ENCODE measurements around the gene AUTS2. TPM values are rescaled to one million over a fixed set of nuclear protein-coding genes. Genes with fewer than 3 reads are reported as not detected.

Gene AUTS2
- polyA plus RNA-seq, 1 donor from 2014 or later, result 97.3 TPM

- Histone ChIP-seq H3K4me3 (ENCODE audit: low read length) (no peak overlapping the region), H3K36me3 (ENCODE audit: insufficient read depth, low read length) (no peaks in the 10 kb centered on the region), H3K79me2 (replicated peaks; ENCODE audit: insufficient read depth, low read length) (peaks cover 54% of the 10 kb centered on the region), H3K4me2 (ENCODE audit: low read length) (no peak overlapping the region), H3K27ac (ENCODE audit: low read length) (no peak overlapping the region), H4K20me1 (ENCODE audit: insufficient read depth) (no peaks in the 10 kb centered on the region), H3K9me2 (ENCODE audit: insufficient read depth, low read length) (no peaks in the 10 kb centered on the region), H3F3A (ENCODE audit: insufficient read depth, low read length, poor library complexity, severe bottlenecking) (no peaks in the 10 kb centered on the region), H2AFZ (ENCODE audit: low read depth, low read length) (no peak overlapping the region), H3K9ac (ENCODE audit: low read length) (no peak overlapping the region), H3K9me3 (ENCODE audit: low read length) (no peaks in the 10 kb centered on the region), H3K27me3 (ENCODE audit: insufficient read depth, low read depth, low read length) (no peaks in the 10 kb centered on the region)
- TF ChIP-seq SMC3 (conservative IDR thresholded peaks at IDR 0.05; ENCODE audit: poor library complexity) (no peak), EZH2 (IDR thresholded peaks at IDR 0.05; ENCODE audit: borderline replicate concordance, insufficient read depth, low read length, poor library complexity, severe bottlenecking) (no peak), CTCF (IDR thresholded peaks at IDR 0.05; ENCODE audit: poor library complexity, severe bottlenecking) (no peak)
Observed at GRCh38 chr7:69800495-69800894, 202.2 kb downstream of the AUTS2 start.

- Histone ChIP-seq H3K79me2 (replicated peaks; ENCODE audit: insufficient read depth, low read length) (peaks cover 50% of the 10 kb centered on the region), H3K4me2 (ENCODE audit: low read length) (no peak overlapping the region), H3K4me3 (ENCODE audit: low read length) (no peak overlapping the region), H3K27me3 (ENCODE audit: insufficient read depth, low read depth, low read length) (no peaks in the 10 kb centered on the region), H3F3A (ENCODE audit: insufficient read depth, low read length, poor library complexity, severe bottlenecking) (no peaks in the 10 kb centered on the region), H3K9me2 (ENCODE audit: insufficient read depth, low read length) (no peaks in the 10 kb centered on the region), H2AFZ (ENCODE audit: low read depth, low read length) (no peak overlapping the region), H4K20me1 (ENCODE audit: insufficient read depth) (no peaks in the 10 kb centered on the region), H3K27ac (ENCODE audit: low read length) (no peak overlapping the region), H3K9me3 (ENCODE audit: low read length) (no peaks in the 10 kb centered on the region), H3K36me3 (ENCODE audit: insufficient read depth, low read length) (no peaks in the 10 kb centered on the region), H3K9ac (ENCODE audit: low read length) (no peak overlapping the region)
- TF ChIP-seq RAD21 (conservative IDR thresholded peaks at IDR 0.05), result no peak
- TF ChIP-seq TAF1 (IDR thresholded peaks at IDR 0.05; ENCODE audit: low read depth), result no peak
- no peak for TF ChIP-seq MXI1 (conservative IDR thresholded peaks at IDR 0.05; ENCODE audit: poor library complexity, severe bottlenecking)
- TF ChIP-seq REST (IDR thresholded peaks at IDR 0.05; ENCODE audit: borderline replicate concordance), result no peak
- no peak for TF ChIP-seq EZH2 (IDR thresholded peaks at IDR 0.05; ENCODE audit: borderline replicate concordance, insufficient read depth, low read length, poor library complexity, severe bottlenecking)
- TF ChIP-seq POLR2AphosphoS5 (IDR thresholded peaks at IDR 0.05), result no peak
- TF ChIP-seq SMC3 (conservative IDR thresholded peaks at IDR 0.05; ENCODE audit: poor library complexity), result no peak
- TF ChIP-seq CTCF (IDR thresholded peaks at IDR 0.05; ENCODE audit: poor library complexity, severe bottlenecking), result no peak
- TF ChIP-seq EP300 (conservative IDR thresholded peaks at IDR 0.05; ENCODE audit: poor library complexity, severe bottlenecking), result no peak
Observed at GRCh38 chr7:69801729-69802682, 203.7 kb downstream of the AUTS2 start.
